Fibroblast of skin of scalp (primary cell): ENCODE data around the gene RHOU.
A peak's percentile ranks its signal among the peaks of the same experiment; 100 is the strongest.
"Not testable (repeated sequence)": the region's sequence is repeated elsewhere in the genome, so short reads cannot be mapped to it uniquely, and the experiment has no call there.

ENCODE experiments used
- DNase-seq: peaks from one replicate; pipeline ENCODE4 v3.0.0-alpha.2; 2013

RHOU gene

GRCh38 chr1:228760979-228761378 lies 25.7 kb downstream of the RHOU start:
- DNase-seq, result no peak

GRCh38 chr1:228763561-228763960 lies 28.3 kb downstream of the RHOU start:
- DNase-seq, result no peak

GRCh38 chr1:228765168-228765946 lies 30.1 kb downstream of the RHOU start:
- no peak for DNase-seq

- DNase-seq, result no peak
Measured at GRCh38 chr1:228766788-228767187, 31.5 kb downstream of the RHOU start.

GRCh38 chr1:228767636-228768354 lies 32.5 kb downstream of the RHOU start:
- DNase-seq, result no peak

GRCh38 chr1:228768355-228769000 lies 33.2 kb downstream of the RHOU start:
- DNase-seq, result no peak

GRCh38 chr1:228770779-228771223 lies 35.5 kb downstream of the RHOU start:
- no peak for DNase-seq

GRCh38 chr1:228772516-228773212 lies 37.4 kb downstream of the RHOU start:
- no peak for DNase-seq

- not testable (repeated sequence) for DNase-seq
Measured at GRCh38 chr1:228775946-228776345, 40.7 kb downstream of the RHOU start.

- DNase-seq, result no peak
Measured at GRCh38 chr1:228776449-228776848, 41.2 kb downstream of the RHOU start.

- DNase-seq, result no peak
Measured at GRCh38 chr1:228777236-228777635, 42.0 kb downstream of the RHOU start.

- DNase-seq, result no peak
Measured at GRCh38 chr1:228778026-228778425, 42.7 kb downstream of the RHOU start.

- DNase-seq, result no peak
Measured at GRCh38 chr1:228778466-228778865, 43.2 kb downstream of the RHOU start.

GRCh38 chr1:228778961-228779360 lies 43.7 kb downstream of the RHOU start:
- DNase-seq, result no peak

GRCh38 chr1:228781161-228781808 lies 46.0 kb downstream of the RHOU start:
- peak; percentile 56 for DNase-seq

- no peak for DNase-seq
Measured at GRCh38 chr1:228781809-228782661, 46.8 kb downstream of the RHOU start.

GRCh38 chr1:228782662-228783417 lies 47.6 kb downstream of the RHOU start:
- peak; percentile 26 for DNase-seq

GRCh38 chr1:228783418-228784040 lies 48.2 kb downstream of the RHOU start:
- no peak for DNase-seq

- DNase-seq, result no peak
Measured at GRCh38 chr1:228784181-228784580, 48.9 kb downstream of the RHOU start.
